Measurements from ENCODE around the gene NDUFB11. TPM values are rescaled to one million over a fixed set of nuclear protein-coding genes. Genes with fewer than 3 reads are reported as not detected.
A peak's percentile ranks its signal among the peaks of the same experiment; 100 is the strongest.

The NDUFB11 gene
- 59.8 TPM for total RNA-seq

DNA sequence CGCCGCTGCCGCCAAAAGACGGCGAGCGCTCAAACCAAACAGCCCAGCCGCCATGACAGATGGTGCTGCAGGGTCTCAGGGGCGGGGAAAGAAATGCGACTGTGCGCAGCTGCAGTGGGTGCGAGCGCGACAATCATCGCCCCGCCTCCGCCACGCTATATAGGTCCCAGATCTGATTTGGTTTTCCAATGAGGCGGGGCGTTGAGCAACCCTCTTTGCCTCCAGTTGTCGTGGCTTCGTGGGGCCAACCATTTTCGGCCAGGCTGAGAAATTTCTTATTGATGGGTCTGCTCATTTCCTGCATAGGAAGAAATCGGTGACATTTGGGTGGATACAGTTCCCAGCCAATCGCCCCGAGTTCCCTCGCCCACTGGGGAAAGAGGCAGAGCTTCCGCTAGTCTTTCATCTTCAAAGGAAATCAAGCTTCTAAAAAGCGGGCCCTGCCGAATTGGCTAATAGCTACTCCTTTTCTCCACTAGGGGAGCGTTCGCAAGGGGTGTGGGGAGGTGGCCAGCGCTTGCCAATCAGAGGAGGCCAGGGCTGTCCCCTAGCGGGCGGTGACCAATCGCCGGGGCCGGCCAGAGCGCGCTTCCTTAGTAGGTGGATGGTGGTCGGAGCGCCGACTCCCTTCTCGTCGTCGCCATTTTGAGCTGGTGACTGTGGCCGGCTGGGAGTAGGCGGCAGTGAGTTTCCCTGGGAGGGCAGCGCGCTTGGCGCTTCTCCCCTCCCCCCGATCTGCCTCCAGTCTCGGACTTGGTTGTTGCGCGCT lies at the start of gene NDUFB11, which contains the start of gene RBM10:
Gene NDUFB11, minus strand, starts transcription at position 77 of the 769 bp plus-strand sequence. Its CDS starts 23 bp downstream, at position 54.
Gene RBM10, plus strand, starts transcription at position 596 of the 769 bp plus-strand sequence. CDS start 2,261 bp downstream, outside the sequence.
- DNase-seq (ENCODE audit: low read depth in 2 of 3, low spot score in 2 of 3): peak; percentile 60 to 95 (median 93)

DNA sequence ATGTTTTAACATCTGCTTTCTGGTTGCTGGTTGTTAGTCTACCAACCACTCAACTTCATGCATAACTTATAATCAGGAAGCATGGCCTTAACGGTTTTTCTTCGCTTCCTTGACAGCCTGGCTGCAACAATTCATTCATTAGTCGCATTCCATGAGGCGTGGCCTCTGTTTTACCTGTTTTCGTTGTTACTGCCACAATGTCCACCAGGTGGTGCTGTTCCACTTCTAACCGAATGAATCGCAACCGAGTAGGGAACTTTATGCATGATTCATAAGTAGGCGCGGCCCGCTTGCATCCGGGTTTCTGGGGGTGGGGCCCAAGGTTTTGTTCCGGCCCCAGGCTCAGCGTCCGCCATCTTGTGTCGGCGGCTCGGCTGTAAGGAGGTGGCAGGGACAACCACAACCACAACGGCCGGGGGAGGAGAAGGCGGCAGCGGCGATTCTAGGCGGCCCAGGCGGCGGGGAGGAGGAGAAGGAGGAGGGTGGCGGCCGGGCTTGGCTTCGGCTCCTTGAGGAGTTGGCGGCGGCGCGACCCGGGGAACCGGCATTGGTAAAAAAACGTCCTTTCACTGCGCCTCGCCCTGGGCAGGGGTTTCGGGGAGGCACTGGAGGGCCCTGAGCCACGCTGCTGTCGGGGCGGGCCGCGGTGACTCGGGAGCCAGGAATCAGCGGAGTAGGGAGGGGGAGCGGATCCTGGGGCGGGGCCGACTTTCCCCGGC lies 49.1 kb upstream of the NDUFB11 start, which contains the start of gene UBA1:
Gene UBA1, plus strand, starts transcription at position 355 of the 719 bp plus-strand sequence. CDS start 4,974 bp downstream, outside the sequence.
- DNase-seq (ENCODE audit: low read depth in 2 of 3, low spot score in 2 of 3): peak; percentile 93 to 98 (median 95)

DNA sequence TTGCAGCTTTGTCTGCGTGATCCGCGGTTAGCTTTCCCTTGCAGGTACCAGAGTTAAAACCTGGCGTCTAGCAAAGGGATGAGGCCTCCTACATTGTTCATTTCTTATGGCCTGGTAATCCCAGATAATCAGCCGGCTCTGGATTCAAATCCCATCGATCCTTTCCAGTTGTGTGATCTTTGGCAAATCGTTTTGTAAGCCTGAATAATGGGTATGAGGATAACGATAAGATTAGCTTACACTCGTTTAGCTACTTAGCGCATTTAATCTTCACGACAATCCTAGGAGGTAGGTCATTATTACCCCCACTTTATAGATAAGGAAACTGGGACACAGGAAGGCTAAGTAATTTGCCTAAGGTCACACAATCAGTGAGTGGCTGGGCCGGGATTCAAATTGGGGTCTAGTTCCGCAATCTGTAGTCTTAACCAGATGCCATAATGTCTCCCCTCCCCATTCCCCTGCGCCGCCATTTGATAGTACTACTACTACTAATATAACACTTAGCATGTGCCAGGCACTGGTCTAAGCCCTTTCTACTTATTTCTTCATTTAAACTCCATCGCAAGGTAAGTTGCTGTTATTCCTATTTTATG lies 47.4 kb upstream of the NDUFB11 start:
- no peak for DNase-seq (ENCODE audit: low read depth in 2 of 3, low spot score in 2 of 3)

DNA sequence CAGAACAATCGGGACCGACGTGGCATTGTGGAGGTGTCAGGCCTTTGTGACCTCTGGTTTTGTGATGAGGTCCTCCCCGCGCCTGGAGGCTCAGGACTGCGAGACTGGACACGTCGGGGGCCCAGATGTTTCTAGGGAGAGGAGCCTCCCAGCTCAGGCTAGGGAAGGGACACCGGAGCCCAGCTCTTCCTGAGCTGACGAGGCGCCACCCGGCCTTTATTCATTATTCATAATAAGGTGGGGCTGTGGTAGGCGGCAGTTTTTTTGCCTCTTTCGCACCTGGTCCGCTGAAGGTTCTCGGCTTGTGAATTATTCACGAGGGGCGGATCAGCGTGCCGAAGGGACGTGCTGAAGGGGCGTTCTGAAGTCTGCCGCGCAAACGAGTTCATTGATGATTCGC lies 46.8 kb upstream of the NDUFB11 start:
- DNase-seq (ENCODE audit: low read depth in 2 of 3, low spot score in 2 of 3): peak in 2 of 3 donors; percentile 12 to 22

DNA sequence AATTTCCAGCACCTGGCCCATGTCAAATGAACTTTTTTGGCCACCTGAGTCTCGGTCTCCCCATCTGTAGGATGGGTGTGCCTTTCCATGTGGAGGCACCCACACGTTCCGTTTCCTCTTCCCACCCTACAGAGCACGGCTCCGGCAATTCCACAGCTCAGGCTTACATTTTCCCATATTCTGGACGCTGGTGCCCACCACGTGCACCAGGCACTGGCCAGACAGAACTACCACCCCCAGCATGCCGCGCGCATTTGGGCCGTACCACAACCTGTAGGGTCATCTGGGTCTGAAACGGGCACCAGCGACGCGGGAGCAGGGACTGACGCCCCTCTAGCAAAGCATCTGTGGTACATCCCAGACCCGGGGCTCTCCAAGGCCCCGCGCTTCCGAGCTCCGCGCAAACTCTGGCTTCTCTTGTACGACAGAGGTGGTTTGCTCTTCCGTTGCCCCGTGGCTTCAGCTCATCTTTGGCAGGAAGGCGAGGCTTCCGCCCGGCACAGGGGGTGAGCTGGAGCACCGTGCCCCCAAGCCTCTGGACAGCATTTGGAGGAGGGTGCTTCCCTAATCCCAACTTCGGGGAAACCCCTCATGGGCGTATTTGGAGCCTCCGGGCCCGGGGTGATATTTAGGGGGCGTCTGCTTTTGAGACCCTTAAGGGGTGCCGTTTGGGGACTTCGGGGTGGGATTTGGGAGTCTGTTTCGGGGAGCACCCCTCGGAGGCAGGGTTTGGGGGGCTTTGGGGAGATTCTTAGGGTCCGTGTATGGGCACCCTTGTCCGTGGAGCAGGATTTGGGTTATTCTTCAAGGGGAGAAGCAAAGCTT lies 46.2 kb upstream of the NDUFB11 start:
- DNase-seq (ENCODE audit: low read depth in 2 of 3, low spot score in 2 of 3): peak; percentile 52 to 93 (median 90)

DNA sequence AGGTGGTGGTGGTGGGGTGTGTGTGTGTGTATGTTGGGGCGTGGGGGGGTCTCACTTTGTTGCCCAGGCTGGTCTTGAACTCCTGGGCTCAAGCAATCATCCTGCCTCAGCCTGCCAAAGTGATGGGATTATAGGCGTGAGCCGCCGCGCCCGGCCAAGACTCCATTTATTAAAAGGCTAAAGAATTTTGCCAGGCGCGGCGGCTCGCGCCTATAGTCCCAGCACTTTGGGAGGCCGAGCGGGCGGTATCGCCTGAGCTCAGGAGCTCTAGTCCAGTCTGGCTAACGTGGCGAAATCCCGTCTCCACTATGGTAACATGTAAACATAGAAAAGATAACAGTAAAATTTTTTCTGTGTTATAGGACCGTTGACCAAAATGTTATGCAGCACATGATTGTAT lies 45.4 kb upstream of the NDUFB11 start:
- DNase-seq (ENCODE audit: low read depth in 2 of 3, low spot score in 2 of 3): no peak

DNA sequence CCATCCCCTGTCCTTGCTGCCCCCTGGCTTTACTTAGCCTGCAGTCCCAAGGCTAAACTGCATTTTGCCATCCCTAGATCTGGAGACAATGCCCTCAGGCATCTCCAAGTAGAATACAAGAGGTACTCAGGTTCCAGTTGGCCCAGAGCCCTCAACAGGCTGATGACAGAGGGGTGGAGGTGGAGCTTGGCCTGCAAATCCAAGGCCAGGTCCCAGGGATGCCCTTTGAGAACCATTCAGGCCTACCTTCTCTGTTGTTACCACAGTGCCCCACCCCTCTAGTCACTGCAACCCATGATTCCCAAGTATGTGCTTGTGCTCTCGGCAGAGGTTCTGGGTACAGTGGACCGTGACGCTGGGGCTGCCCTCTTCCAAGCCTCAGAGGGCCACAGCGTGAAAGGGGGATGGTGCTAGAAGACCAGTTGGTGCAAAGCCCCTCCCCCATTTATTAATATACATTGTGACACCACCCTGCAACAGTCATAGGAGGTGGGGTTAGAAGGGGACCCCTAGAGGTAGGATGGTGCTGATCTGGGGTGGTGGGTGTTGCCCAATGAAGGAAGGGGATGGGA lies 42.7 kb upstream of the NDUFB11 start:
- no peak for DNase-seq (ENCODE audit: low read depth in 2 of 3, low spot score in 2 of 3)

DNA sequence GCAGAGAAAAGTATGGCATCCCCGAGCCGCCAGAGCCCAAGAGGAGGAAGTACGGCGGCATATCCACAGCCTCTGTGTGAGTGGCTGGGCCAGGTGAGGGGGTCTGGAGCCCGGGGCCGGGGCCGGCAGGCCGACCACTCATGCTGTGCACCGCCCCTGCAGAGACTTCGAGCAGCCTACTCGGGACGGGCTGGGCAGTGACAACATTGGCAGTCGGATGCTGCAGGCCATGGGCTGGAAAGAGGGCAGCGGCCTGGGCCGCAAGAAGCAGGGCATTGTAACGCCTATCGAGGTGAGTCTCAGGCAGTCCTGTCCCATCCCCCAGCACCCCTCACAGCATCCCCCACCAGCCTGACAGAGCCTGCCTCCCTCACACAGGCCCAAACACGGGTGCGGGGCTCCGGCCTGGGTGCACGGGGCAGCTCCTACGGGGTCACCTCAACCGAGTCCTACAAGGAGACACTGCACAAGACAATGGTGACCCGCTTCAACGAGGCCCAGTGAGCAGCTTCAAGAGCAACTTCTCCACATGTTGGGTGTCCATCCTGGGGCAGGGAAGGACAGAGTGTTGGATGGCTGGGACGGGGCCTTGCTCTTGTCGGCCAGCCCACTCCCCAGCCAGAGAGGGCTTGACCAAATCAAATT lies 41.7 kb upstream of the NDUFB11 start:
- no peak for DNase-seq (ENCODE audit: low read depth in 2 of 3, low spot score in 2 of 3)

DNA sequence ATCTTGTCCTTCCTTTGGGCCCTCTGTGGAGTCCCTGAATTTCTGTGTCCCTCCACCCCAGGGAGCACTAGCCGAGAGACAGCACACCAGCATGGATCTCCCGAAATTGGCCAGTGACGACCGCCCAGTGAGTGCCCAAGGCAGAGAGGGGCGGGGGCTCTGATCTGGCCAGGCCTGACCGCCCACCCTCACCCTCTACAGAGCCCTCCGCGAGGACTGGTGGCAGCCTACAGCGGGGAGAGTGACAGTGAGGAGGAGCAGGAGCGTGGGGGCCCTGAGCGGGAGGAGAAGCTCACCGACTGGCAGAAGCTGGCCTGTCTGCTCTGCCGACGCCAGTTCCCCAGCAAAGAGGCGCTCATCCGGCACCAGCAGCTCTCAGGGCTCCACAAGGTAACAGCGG lies 40.7 kb upstream of the NDUFB11 start:
- DNase-seq (ENCODE audit: low read depth in 2 of 3, low spot score in 2 of 3): no peak

DNA sequence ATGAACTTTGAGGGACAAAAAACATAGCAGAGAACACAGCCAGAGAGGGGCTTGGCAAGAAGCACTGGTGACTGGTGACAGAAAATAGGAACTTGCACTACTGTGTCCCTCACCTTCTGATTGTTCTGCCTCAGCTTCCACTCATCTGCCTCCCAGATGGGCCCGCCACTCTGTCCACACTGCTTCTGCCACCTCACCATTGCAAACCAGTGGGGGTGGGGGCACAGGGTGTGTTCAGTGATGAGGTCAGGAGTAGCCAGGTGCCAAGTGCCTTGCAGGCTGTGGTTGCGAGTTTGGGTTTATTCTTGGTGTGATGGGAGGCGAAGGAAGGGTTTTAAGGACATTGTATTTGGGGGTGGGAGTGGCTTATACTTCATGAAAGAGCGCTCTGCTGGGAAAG lies 40.0 kb upstream of the NDUFB11 start:
- no peak for DNase-seq (ENCODE audit: low read depth in 2 of 3, low spot score in 2 of 3)

DNA sequence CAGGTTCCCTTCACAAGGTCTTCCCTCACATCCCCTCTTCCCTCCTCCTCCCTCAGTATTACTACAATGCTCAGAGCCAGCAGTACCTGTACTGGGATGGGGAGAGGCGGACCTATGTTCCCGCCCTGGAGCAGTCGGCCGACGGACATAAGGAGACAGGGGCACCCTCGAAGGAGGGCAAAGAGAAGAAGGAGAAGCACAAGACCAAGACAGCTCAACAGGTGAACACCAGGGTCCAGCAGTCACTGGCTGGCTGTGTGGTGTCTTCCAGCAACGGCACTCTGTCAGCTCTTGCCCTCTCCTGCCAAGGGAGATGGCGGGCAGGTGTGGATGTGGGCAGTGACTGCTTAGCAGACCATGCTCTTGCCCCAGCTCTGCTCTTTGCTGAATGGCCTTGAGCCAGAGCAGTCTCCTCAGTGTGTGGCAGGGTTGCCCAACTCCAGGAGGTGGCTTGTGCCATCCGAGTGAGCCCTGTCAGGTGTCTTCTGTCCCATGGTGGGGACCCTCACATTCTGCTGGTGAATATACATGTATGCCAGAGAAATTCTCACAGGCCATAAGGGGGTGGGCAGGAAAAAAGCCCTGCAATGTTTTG lies 37.7 kb upstream of the NDUFB11 start:
- DNase-seq (ENCODE audit: low read depth in 2 of 3, low spot score in 2 of 3): no peak

DNA sequence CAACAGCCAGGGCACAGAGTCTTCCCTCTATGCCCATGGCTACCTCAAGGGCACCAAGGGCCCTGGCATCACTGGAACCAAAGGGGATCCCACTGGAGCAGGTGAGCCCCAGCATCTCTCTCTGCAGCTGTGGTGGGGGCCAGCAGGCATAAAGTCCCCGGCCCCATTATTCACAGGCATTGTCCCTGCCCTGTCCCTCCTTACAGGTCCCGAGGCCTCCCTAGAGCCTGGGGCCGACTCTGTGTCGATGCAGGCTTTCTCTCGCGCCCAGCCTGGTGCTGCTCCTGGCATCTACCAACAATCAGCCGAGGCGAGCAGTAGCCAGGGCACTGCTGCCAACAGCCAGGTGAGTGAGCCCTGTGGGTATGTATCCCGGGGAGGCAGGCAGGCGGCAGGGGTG lies 36.8 kb upstream of the NDUFB11 start:
- DNase-seq (ENCODE audit: low read depth in 2 of 3, low spot score in 2 of 3): no peak

DNA sequence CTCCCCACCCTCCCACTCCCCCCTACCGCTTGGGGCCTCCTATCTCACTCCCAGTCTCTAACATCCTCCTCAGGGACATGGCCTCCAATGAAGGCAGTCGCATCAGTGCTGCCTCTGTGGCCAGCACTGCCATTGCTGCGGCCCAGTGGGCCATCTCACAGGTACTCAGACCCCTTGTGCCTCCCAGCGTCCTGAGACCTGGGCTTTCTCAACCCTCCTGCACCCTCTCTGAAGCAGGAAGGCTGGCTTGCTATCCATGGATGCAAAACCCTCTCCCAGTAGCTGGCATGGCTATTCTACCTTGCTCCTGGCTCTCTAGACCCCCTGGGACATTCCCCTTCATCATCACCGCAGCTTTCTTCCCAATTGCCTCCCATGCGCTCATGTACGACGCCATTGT lies 35.8 kb upstream of the NDUFB11 start:
- no peak for DNase-seq (ENCODE audit: low read depth in 2 of 3, low spot score in 2 of 3)

DNA sequence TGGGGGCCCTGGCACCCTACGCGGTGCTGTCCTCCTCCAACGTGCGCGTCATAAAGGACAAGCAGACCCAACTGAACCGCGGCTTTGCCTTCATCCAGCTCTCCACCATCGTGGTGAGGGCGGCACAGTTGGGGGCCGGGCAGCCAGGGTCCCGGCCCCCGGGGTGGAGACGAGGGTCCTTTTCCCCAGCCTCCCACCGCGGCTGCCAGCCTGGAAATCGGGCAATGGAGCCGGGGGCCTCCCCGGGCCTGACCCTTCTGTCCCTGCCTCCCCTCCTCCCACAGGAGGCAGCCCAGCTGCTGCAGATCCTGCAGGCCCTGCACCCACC lies 35.4 kb upstream of the NDUFB11 start:
- DNase-seq (ENCODE audit: low read depth in 2 of 3, low spot score in 2 of 3): no peak

DNA sequence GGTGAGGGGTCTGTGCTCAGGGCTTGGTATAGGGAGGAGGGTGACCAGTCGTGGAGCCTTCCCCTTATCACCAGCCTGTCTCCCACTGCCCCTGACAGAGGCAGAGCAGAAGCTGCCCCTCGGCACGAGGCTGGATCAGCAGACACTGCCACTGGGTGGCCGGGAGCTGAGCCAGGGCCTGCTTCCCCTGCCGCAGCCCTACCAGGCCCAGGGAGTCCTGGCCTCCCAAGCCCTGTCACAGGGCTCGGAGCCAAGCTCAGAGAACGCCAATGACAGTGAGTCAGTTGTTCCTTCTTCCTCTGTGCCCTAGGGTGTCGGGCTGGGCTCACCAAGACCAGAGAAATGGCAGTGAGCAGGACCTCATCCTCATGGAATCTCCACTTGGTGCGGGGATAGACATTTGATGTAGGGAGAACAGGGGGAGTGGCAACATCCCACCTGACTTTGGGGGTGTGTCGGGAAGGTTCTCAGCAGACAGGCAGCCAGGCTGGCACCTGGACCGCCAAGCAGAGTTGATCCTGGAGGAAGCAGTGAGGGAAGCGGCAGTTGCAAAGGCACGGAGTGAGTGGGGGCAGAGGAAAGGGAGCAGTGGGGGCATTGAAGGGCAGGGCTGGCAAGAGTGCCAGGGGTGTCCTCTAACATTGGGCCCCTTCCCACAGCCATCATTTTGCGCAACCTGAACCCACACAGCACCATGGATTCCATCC lies 34.9 kb upstream of the NDUFB11 start:
- DNase-seq (ENCODE audit: low read depth in 2 of 3, low spot score in 2 of 3): no peak

DNA sequence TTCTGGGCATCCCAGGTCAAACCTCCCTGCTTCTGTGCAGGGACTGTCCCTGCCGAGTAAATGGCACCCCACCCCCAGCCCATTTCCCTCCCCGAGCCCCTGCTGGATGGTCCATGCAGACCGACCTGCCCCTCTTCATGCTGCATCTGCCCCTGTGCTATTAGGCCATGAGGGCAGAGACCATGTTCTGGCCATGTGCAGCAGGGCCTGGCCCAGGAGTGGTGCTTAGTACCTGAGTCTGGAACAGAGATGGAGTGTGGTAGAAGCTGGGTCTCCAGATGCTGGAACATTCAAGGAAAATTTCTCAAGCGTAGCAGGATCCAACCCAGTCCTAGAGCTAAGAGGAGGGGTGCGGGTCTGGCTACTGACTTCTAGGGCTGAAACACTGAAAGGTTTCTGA lies 33.8 kb upstream of the NDUFB11 start:
- DNase-seq (ENCODE audit: low read depth in 2 of 3, low spot score in 2 of 3): no peak

DNA sequence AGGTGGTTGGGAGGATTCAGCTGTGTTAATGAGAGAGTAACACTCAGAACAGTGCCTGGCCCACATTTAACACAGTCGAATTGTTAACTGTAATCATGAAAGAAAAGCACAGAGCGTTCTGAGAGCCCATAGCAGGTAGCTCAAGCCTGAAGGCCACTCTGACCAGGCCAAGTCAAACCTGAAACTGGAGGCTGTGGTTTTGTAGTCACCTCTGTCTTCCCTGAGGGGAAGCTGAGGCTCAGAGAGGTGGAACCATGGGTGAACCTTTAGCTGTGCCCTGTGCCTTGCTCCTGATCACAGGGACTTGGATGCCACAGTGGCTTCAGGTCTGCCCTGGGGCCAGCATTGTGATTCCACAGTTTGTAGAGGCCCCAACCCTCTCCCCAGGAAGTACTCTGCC lies 32.6 kb upstream of the NDUFB11 start:
- DNase-seq (ENCODE audit: low read depth in 2 of 3, low spot score in 2 of 3): no peak

DNA sequence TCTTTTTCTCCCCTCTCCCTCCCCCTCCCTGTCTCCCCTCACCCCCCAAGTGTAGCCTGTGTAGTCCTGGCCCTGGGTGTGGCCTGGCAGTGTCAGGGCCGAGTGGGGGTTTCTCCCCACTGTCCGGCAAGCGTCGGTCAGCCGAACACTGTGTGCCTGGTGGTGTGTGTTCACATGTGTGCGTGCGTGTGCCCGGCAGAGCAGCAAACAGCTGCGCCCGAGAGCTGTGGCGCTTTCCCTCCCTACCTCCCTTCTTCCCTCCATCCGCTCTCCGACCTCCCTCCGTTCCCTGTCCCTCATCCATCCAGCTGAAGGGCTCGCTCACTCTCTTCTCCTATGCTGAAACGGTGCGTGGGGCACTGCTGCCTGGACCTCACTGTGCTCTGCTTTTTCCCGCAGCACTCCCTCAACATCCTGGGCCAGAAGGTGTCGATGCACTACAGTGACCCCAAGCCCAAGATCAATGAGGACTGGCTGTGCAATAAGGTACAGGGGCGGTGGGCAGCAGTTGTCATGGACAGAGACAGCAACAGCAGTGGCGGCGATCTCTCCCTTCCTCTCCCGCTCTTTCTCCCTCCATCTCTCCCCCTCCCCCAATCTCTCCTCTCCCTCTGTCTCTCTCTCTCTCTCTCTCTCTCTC lies 31.7 kb upstream of the NDUFB11 start:
- DNase-seq (ENCODE audit: low read depth in 2 of 3, low spot score in 2 of 3): no peak

Data from hematopoietic multipotent progenitor cell (in vitro differentiated cells).